HG03575 (cell line): ENCODE results near the gene FASN.

Source experiments
- ATAC-seq: cut with Tn5 transposase; IDR thresholded peaks from one replicate; pipeline ENCODE4 v1.9.1; 2021; ENCODE audit not compliant: unreplicated experiment, insufficient number of reproducible peaks, low FRiP score; ENCODE audit errors: extremely low read depth

The FASN gene

DNA sequence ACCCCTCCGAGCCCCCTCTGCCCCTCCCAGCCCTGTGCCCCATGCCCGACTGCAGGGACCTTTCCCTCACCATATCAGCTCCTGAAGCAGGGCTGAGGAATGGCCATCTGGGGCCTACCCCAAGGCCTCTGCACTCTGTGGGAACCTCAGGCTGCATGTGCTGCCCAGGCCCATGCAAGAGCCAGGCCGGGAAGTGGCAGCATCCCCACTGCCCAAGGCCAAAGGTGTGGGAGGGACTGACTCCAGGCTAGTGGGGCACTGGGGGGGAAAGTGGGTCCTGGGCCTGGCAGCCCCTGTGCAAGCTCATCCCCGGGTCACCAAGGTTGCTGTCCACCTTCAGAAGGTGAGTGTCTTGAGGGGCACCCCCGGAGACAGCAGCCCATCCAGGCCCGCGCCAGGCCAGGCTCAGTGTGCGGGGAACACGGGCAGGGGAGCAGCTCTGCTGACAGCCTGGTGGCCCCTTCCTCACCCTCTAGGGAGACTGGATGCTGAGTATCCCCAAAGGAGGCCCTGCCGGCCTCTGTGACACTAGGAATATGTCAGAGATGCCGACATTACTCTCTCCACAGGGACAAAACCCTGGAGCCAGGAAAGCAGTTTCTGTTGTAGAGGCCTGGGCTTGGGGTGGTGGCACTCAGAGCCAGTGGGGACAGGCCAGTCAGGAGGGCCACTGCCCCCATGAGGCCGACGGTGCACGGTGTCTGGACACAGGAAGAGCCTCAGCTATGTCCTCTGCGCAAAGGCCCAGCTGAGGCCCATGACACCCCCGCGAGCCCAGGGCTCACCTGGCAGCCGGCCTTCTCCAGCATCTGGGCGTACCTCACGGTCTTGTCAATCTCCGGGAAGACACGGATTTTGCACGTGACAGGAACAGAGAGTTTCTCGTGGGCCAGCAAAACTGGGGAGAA lies 35.7 kb downstream of the FASN start:
- ATAC-seq: no peak

DNA sequence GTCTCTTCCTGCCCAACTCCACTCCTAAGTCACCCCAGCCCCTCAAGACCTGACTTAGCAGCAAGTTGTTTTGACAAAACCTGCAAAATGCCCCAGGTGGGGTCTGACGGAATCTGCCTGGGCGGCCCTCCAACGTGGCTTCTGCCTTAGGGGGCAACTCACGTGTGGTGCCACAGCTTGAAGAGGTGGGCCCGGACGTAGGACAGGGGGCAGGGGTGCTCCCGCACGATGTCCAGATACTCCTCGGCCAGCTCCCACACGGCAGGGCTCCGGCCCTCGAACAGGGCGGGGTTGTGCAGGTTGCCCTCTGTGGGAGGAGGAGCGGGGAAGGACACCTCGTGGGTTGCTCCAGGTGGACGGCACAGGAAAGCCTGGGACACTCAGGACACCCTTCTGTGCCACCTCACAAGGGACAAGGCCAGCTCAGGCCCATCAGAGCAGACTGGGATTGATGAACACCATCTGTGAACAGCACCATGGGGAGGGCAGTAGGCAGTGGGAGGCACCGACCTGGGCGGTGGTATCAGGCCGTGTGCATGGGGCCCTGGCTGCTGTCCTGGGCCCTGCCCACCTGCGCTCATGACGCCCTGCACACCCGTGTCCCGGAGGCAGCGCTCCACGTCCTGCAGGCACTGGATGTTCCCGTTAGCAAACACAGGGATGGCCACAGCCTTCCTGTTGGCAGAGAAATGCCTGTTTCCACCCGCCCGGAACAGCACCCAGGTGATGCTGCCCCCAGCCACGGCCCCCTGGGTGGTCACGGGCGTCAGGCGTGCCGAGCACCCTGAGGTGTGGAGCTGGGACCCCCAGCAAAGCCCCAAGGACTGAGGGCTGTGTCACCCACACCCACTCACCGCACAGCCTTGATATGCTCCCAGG lies 36.8 kb downstream of the FASN start:
- ATAC-seq: no peak

DNA sequence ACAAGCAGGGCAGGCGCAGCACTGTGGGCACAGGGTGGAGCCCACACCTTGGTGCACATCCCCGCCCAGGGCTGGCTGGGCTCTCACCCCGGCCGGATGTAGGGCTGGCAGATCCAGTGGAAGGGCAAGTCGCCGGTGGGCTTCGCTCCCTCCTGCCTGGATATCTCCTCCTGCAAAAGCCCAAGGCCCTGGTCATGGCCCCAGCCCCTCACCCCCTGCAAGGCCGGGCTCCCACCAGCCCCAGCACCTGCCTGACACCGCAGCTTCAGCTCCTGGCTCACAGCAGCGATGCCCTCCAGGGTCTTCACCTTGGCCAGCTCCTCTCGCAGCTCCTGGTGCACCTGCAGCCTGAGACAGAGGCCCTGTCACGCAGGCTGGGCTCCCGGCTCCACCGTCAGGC lies 37.4 kb downstream of the FASN start:
- ATAC-seq: no peak

DNA sequence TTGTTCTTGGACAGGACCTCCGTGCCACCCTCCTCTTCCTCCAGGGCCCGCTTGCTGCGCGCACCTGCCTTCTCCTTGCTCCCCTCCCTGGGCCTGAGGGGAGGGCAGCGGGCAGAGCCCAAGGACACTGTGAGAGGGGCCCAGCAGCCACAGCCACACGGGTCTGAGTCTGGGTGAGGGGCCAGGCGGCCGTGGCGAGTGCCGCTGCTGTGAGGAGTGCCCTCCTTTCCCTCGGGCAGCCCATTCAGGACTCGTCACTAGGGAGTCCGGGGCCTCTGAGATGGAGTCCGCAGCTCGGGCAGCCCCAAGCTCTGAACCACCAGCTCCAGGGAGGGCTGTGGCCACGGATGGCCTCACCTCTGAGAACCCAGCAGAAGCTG lies 38.0 kb downstream of the FASN start:
- no peak for ATAC-seq

DNA sequence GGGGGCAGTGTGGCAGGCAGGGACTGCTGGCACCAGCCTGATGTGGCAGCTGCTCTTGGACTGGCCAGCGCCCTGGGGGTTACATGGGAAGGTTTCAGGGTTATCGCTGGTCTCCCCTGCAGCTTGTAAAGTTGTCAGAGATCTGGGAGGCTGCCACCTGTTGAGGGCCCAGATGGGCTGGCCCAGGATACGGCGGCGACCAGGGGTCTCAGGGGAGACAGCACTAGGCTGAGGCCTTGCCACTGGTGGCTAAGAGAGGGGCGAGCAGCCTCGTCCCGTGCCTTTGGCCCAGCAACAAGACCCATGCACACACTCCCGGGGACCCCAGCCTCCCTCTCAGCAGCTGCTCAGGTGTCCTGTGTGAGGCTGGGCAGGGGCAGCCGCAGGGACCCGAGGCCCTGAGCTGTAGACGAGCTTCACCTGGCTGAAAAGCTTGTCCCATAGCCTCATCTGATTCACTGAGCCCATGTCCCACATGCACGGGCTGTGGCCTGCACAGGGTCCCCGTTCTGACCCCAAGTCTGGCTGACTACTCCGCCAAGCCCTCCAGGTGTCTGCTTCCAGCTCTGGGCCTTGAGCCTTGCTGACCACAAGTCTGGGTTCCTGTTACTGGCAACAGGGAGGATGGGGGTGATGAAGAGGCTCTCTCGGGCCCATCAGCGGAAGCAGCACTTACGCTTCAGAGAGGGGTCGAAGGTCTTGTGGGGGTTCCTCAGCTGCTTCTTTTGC lies 38.6 kb downstream of the FASN start:
- ATAC-seq: no peak

DNA sequence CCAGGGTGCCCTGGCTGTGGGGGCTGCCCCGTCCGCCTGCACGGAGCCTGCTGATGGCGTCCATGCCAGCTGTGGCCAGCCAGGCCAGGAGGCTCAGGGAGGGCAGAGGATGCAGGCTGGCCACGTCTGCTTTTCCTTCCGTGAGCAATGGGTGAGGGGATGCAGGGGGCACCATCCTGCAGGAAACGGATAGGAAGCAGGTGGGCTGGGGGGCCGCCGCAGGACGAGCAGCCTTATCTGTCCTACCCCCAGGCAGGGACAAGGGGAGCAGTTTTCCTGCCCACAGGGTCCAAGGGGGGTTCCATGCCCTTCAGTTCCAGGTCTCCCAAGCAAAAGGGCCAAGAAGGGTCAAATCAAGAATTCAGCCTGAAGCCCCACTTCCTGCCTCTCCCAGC lies 39.2 kb downstream of the FASN start:
- ATAC-seq: no peak

DNA sequence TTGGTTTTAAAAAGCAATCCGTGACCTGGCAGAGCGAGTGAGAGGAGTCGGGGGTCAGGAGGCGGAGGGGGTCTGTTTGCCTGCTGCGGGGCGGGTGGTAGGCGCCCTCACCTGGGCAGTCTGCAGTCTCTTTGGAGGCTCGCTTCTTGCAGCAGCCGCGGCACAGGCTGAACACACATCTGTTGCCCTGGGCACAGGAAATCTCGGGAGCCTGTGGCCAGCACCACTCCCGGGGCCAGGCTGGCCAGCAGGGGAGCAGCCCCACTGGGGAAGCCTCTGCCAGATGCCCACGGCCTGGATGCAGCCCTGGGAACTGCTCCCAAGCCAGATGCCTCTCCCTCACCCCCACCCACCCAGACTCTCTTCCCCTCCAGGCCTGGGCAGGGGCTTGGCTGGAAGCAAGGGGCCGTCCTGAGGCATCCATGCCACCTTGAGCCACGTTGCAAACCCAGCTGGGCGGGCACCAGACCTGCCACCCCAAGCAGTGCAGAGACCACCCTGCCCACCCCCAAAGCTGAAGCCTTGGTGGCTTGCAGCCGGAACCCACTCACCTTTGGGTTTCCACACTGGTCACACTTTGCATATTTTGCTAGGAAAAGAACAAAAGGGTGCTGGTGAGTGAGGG lies 39.7 kb downstream of the FASN start:
- ATAC-seq: no peak

DNA sequence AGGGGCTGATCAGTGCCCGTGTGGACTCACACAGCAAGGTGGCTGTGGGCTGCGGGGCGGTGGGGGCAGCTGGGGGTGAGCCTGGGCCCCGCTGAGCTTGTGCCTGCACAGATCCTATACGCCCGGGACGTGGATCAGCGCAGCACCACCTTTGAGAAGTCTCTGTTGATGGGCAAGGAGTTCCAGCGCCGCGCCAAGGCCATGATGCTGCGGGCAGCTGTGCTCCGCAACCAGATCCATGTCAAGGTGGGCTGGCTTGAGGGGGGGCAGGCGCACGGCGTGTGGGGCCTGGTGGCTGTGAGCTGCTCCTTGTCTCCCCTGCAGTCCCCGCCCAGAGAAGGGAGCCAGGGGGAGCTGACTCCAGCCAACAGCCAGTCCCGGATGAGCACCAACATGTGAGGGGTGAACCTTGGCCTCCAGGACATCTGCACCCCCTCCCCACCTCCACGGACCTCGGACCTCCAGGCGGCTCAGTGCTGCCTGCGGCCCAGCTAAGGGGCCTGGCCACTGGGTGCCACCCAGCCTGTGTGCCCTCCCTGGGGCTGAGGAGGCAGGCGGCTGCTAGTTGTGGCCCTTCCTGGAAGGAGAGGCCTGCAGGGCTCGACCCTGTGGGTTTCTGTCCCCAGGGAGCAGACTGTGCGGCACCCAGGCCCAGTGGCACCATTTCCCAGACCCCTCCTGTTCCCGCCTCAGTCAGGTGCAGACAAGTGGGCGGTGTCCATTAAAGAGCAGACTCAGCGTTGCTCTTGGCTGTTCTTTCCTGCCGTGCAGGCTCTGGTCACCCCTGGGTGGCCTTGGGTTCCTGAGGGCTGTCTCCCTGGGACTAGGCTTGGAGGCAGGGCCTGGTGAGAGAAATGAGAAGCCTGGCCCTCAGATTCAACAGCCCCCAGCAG lies 41.1 kb downstream of the FASN start:
- ATAC-seq: no peak

DNA sequence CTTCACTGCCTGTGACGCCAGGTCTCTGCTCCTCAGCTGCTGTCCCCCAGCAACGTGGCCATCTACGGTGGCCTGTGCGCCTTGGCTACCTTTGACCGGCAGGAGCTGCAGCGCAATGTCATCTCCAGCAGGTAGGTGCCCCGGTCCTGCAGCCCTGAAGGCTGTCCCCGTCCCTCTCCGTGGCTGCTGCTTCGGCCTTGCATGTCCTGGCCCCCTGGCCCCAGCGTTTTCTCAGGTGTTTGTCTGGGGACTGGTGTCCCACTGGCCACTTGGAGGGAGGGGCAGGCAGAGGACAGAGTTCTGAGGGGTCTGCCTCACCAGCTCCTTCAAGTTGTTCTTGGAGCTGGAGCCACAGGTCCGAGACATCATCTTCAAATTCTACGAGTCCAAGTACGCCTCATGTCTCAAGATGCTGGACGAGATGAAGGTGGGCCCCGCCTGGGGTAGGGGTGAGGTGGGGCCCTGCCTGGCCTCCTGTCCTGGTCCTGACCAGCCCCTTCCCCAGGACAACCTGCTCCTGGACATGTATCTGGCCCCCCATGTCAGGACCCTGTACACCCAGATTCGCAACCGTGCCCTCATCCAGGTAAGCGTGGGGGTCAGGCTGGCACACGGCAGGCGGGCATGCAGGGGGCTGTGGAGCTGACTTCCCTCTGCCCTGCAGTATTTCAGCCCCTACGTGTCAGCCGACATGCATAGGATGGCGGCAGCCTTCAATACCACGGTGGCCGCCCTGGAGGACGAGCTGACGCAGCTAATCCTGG lies 41.9 kb downstream of the FASN start:
- no peak for ATAC-seq

DNA sequence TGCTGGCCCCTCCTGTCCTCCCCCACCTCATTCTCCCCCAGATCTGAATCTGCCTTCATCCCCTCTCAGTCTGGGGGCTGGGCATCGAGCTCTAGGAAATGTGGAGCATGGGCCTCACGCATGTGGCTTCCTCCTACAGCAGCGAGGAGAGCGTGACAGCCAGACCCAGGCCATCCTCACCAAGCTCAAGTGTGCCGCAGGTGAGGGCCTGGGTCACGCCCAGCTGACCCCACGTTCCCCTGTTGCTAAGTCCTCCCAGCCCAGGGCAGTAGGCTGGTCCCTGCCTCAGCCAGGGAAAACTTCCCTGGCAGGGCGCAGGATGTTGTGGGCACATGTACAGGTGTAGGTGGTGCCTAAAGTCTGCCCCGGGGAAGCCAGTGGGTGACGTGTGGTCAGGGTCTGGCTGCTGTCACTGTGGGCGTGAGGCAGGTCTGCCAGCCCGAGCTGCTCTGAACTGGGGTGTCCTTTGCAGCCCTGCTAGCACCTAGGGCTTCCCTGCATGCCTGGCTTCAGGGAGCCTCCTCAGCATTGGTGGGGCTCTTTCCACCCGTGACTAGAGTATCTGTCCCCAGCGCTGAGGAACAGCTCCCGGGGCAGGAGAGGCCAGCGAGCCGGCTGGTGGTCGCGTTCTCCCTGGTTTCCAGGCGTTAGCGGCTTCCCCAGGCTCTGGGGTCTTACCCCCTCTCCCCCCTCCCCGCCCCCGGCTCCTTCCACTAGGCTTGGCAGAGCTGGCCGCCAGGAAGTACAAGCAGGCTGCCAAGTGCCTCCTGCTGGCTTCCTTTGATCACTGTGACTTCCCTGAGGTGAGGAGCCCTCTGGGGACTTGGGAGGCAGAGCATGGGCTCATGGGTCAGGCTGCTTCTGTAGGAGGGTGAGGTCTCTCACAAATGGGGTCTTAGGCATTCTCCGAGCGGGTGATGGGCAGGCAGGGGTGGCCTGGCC lies 42.7 kb downstream of the FASN start:
- no peak for ATAC-seq

DNA sequence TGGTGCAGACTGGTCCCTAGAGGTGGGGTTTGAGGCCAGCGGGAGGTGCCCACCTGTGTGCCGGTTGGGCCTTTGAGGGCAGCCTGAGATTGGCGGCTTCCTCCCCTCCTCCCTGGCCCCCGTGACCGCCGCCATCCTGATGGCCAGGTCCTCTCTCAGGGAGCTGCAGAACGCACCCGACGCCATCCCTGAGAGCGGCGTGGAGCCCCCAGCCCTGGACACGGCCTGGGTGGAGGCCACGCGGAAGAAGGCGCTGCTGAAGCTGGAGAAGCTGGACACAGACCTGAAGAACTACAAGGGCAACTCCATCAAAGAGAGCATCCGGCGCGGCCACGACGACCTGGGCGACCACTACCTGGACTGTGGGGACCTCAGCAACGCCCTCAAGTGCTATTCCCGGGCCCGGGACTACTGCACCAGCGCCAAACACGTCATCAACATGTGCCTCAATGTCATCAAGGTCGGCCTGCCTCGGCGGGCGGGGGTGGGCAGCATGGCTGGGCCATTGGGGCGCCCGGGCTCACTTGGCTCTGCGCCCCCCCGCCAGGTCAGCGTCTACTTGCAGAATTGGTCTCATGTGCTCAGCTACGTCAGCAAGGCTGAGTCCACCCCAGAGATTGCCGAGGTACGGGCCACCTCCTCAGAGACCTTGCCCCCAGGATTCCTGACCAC lies 43.5 kb downstream of the FASN start:
- ATAC-seq: no peak

DNA sequence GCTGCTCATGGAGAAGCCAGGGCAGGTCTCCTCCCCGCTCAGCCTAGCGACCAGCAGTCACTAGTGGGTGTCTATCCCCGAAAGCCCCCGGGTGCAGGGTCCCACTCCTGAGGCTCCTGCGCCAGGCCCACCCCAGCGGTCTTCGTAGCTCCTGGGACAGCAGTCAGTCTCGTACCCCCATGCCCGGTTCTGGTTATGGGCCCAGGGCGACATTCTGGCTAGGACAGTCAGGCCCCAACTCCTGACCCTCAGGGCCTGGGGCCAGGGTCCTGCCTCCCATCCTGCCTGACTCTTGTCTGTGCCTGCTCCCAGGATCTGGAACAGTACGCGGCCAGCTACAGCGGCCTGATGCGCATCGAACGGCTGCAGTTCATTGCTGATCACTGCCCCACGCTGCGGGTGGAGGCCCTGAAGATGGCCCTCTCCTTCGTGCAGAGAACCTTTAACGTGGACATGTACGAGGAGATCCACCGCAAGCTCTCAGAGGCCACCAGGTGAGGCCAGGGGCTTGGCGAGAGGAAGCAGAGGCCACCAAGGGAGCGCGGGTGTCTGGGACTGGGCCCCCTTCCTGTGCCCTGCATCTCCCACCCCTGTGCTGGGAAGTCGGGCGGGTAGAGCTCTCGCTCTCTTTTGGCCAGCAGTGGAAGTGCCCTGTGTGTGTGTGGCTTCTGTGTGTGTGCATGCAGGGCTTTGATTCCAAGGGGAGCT lies 44.3 kb downstream of the FASN start:
- no peak for ATAC-seq

DNA sequence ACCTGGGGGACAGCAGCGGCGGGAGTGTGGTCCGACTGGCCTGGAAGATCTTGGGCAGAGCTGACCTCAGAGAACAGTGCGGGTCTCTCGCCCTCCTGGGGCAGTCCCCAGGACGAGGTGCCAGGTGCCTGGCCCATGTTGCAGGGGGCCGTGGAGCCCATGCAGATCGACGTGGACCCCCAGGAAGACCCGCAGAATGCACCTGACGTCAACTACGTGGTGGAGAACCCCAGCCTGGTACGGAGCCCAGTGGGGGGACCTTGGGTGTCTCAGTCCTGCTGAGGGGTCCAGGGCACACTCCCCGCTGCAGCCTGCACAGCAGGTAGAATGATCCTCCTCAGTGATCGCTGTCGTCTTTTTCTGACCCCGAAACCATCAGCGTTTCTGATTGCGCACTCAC lies 44.9 kb downstream of the FASN start:
- ATAC-seq: no peak

DNA sequence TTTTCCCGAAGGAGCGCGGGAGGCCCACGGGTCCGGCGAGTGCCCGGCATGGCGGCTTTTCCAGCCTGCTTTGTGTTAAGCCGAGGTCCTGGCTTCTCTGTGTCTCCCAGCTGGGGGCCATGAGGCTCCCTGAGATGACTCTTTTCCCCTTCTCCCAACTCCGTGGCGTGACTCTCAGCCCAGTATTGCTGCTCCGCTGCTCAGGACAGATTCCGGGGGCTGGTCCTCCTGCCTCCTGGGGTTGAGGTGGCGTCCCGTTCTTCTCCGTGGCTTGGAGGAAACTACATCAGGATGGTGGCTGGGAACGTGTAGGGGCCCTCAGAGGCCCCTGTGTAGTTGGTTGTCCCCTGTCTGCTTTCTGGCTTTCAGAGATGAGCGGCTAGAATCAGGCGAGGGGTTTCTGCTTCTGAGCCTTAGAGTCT lies 45.4 kb downstream of the FASN start:
- ATAC-seq: no peak
